ENCODE measurements around the gene CAPN8.
A peak's percentile ranks its signal among the peaks of the same experiment; 100 is the strongest.

Gene CAPN8

DNA sequence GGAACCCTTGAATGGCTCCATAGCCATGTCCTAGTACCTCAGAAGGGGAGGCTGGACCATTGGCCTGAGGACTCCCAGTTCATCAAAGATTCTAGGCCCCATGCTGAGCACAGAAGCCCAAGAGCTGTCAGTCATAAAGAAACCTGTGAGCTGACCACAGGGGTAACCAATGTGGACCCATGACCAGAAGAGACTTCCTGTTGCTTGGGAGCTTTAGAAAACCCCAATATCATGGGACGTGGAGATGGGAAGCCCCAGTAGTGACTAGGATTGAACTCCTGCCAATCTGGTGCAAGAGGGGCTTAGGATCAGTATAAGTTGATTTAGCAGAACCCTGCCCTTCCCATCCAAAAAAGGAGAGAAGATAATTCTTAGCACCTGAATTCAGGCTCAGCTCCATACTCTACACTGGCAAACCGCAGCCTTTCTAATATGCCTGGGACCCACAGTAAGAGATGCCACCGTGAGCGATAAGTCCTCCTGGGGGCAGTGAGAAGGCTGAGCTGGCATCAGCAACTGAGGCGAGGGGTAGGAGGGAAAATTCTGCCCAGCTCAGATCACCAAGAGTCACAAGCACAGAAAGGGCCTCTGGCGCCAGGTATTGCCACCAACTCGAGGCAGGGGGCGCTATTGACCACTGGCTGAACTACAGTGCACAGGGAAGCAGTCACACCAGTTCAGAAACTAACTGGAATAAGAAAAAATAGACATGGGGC is 108.9 kb downstream of the CAPN8 start:
- TF ChIP-seq, protein P1, sequence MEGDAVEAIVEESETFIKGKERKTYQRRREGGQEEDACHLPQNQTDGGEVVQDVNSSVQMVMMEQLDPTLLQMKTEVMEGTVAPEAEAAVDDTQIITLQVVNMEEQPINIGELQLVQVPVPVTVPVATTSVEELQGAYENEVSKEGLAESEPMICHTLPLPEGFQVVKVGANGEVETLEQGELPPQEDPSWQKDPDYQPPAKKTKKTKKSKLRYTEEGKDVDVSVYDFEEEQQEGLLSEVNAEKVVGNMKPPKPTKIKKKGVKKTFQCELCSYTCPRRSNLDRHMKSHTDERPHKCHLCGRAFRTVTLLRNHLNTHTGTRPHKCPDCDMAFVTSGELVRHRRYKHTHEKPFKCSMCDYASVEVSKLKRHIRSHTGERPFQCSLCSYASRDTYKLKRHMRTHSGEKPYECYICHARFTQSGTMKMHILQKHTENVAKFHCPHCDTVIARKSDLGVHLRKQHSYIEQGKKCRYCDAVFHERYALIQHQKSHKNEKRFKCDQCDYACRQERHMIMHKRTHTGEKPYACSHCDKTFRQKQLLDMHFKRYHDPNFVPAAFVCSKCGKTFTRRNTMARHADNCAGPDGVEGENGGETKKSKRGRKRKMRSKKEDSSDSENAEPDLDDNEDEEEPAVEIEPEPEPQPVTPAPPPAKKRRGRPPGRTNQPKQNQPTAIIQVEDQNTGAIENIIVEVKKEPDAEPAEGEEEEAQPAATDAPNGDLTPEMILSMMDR (IDR thresholded peaks at IDR 0.05; ENCODE audit: low read depth, low read length), result peak; percentile 78
- Histone ChIP-seq H3K4me3 (ENCODE audit: low read depth, low read length) (no peak overlapping the region), H3K9me3 (ENCODE audit: severe bottlenecking) (no peaks in the 10 kb centered on the region), H3K27ac (no peak overlapping the region), H3K27me3 (ENCODE audit: insufficient read depth, low read depth, severe bottlenecking) (no peaks in the 10 kb centered on the region), H3K36me3 (no peaks in the 10 kb centered on the region)
- peak; percentile 60 for DNase-seq

DNA sequence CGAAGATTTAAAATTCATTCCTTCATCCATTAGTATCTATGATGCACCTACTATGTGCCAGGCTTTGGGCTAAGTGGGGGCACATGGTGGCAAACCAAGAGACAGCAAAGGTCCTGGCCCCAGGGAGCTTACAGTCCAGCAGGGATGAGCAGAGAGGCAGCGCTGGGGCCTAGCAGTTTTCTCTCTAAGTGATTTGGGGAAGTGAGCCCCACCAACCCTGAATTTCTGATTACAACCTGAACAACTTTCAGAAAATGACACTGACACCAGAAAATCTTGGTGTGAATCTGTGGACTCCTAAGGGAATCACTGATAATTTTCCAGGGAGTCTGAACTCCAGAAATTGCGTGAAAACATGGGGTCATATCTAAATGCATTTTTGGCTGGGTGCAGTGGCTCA is 111.5 kb downstream of the CAPN8 start:
- Histone ChIP-seq H3K4me3 (ENCODE audit: low read depth, low read length) (no peak overlapping the region), H3K9me3 (ENCODE audit: severe bottlenecking) (no peaks in the 10 kb centered on the region), H3K27ac (no peak overlapping the region), H3K36me3 (no peaks in the 10 kb centered on the region), H3K27me3 (ENCODE audit: insufficient read depth, low read depth, severe bottlenecking) (no peaks in the 10 kb centered on the region)
- TF ChIP-seq, protein P1 (IDR thresholded peaks at IDR 0.05; ENCODE audit: low read depth, low read length), result no peak
- DNase-seq, result no peak

DNA sequence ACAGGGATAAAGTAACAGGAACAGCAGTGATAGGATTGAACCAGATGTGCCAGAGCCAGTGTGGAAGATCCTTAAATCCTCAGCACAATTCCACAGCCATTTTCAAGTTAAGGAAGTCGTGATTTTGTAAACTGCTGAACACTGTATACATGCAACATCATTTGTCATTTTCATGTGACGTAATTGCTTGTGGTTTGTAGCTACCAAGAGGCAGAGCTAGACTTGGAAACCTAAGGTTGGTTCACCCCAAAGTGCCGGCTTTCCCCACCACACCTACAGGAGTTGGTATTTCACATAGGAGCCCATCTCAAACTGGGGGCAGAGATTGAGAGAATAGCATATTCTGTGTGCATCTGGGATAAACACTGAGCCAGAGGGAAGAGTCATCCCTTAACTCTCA is 113.9 kb downstream of the CAPN8 start:
- H3K9me3 ChIP-seq (ENCODE audit: severe bottlenecking), result no peaks in the 10 kb centered on the region
- TF ChIP-seq, protein P1 (IDR thresholded peaks at IDR 0.05; ENCODE audit: low read depth, low read length), result no peak
- H3K27ac ChIP-seq, result no peak overlapping the region
- no peaks in the 10 kb centered on the region for H3K36me3 ChIP-seq
- DNase-seq, result no peak
- H3K27me3 ChIP-seq (ENCODE audit: insufficient read depth, low read depth, severe bottlenecking), result no peaks in the 10 kb centered on the region
- H3K4me3 ChIP-seq (ENCODE audit: low read depth, low read length), result no peak overlapping the region

DNA sequence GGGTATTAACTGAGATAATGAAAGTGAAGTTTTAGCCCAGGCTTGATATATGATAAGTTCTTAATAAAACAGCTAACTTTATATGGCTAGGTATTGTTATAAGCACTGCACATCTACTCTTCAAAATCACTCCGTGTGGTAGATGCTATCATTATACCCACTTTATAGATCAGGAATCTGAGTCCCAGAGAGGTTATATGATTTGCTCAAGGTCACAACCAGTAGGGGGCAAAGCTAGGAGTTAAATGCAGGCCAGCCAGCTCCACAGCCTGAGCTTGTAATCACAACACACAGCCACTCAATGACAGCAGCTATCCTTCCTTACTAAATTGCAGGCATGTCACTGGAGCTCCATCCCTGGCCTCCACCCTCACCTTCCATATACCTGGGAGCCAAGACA is 115.8 kb downstream of the CAPN8 start:
- DNase-seq, result no peak
- no peaks in the 10 kb centered on the region for H3K27me3 ChIP-seq (ENCODE audit: insufficient read depth, low read depth, severe bottlenecking)
- no peak overlapping the region for H3K4me3 ChIP-seq (ENCODE audit: low read depth, low read length)
- H3K9me3 ChIP-seq (ENCODE audit: severe bottlenecking), result no peaks in the 10 kb centered on the region
- H3K27ac ChIP-seq, result no peak overlapping the region
- H3K36me3 ChIP-seq, result no peaks in the 10 kb centered on the region
- TF ChIP-seq, protein P1 (IDR thresholded peaks at IDR 0.05; ENCODE audit: low read depth, low read length), result no peak

DNA sequence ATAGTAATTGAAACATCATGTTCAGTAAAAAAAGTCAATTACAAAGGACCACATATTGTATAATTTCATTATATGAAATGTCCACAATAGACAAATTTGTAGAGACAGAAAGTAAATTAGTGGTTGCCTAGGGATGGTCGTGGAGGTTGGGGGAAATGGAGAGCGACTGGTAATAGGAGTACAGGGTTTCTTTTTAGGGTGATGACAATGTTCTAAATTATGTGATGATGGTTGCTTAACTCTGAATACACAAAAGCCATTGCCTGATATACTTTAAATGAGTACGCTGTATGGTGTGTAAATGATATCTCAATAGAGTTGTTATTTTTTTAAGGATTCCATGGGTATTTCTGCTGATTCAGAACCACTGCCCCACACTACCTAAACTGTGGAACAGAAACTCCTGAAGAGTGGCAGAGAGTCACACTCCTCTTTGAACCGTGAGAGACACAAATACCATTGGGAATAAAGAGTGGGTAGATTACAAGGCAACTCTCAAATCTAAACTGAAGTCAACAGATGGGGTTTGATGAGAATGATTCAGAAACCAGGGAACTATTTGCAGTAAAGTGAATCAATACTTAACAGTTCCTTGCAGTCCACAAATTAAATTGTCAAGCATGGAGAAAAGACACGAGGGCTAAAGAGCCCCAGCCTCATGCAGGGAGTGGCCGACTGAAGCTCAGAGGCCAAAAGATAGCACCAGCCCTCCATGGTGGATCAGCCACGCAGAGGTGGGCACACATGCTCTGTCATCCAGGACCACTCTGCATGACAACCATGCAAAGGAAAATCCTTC is 118.0 kb downstream of the CAPN8 start:
- no peak for DNase-seq
- H3K4me3 ChIP-seq (ENCODE audit: low read depth, low read length), result no peak overlapping the region
- TF ChIP-seq, protein P1 (IDR thresholded peaks at IDR 0.05; ENCODE audit: low read depth, low read length), result no peak
- no peak overlapping the region for H3K27ac ChIP-seq
- no peaks in the 10 kb centered on the region for H3K9me3 ChIP-seq (ENCODE audit: severe bottlenecking)
- H3K27me3 ChIP-seq (ENCODE audit: insufficient read depth, low read depth, severe bottlenecking), result no peaks in the 10 kb centered on the region
- no peaks in the 10 kb centered on the region for H3K36me3 ChIP-seq

Measured in WERI-Rb-1 (cell line).